Heart right ventricle (tissue), 16 donors: Measurements from ENCODE around the gene TNFSF4. TPM values are rescaled to one million over a fixed set of nuclear protein-coding genes. Genes with fewer than 3 reads are reported as not detected.

ENCODE experiments used
- ATAC-seq, 8 donors: fragments of 200-7000 bp; cut with Tn5 transposase; one replicate each; pipeline ENCODE4 v1.9.1; 2020; ENCODE audit warnings: mild to moderate bottlenecking in 8 of 8, moderate library complexity in 8 of 8, moderate number of reproducible peaks in 1 of 8
- DNase-seq, 2 donors: peaks; one replicate each; pipeline ENCODE4 v3.0.0-alpha.2; 2020
- H3K27ac ChIP-seq, 10 donors: fragments of 200-600 bp; sonication (generic) in 2 of 10; one replicate each; pipeline versions ENCODE4 v1.5.0 to v1.8.0; 2020 to 2022; ENCODE audit warnings: mild to moderate bottlenecking in 3 of 10
- H3K27me3 ChIP-seq, 7 donors: fragments of 200-600 bp; one replicate each; pipeline ENCODE4 v1.8.0; 2021 to 2022; ENCODE audit warnings: mild to moderate bottlenecking in 2 of 7
- H3K36me3 ChIP-seq, 9 donors: fragments of 200-600 bp; sonication (generic) in 1 of 9; one replicate each; pipeline versions ENCODE4 v1.5.0 to v1.8.0; 2020 to 2022; ENCODE audit warnings: mild to moderate bottlenecking in 2 of 9
- H3K4me1 ChIP-seq, 9 donors: fragments of 200-600 bp; sonication (generic) in 1 of 9; one replicate each; pipeline versions ENCODE4 v1.5.0 to v1.8.0; 2020 to 2022; ENCODE audit warnings: mild to moderate bottlenecking in 4 of 9
- H3K4me3 ChIP-seq, 10 donors: fragments of 200-600 bp; sonication (generic) in 2 of 10; one replicate each; pipeline versions ENCODE4 v1.5.0 to v1.8.0; 2020 to 2022; ENCODE audit warnings: mild to moderate bottlenecking in 7 of 10, moderate library complexity in 2 of 10
- H3K9me3 ChIP-seq, 11 donors: fragments of 200-600 bp in 10 of 11; sonication (generic) in 2 of 11; one replicate each; pipeline versions ENCODE4 v1.5.0 to v1.8.0; 2013 to 2022; ENCODE audit warnings: mild to moderate bottlenecking in 2 of 11, control low read depth in 1 of 11, moderate library complexity in 1 of 11
- CTCF ChIP-seq, 9 donors: fragments of 200-600 bp; sonication (generic) in 2 of 9; IDR thresholded peaks; one replicate each; pipeline versions ENCODE4 v1.5.0 to v1.8.0; 2021 to 2022; ENCODE audit warnings: antibody characterized with exemption in 9 of 9, mild to moderate bottlenecking in 5 of 9, moderate library complexity in 1 of 9
- WGBS, 2 donors: extraction: QIAGEN DNeasy Blood & Tissue Kit; methylation state at CpG; one replicate each; pipeline ENCODE4 v1.1.7; 2013; ENCODE audit warnings: inconsistent platforms in 1 of 2; 5-methylcytosine and 5-hydroxymethylcytosine counted together
- intact Hi-C, 10 donors: fragments of 100-400 bp; cut with DNase I; formaldehyde crosslinking; loops; one replicate each; pipeline versions ENCODE4 v1.11.1 to v1.14.2; 2022
- polyA plus RNA-seq, 2 donors: library from polyadenylated mRNA; stranded (reverse); fragments of 200-250 nt; gene quantifications; one replicate each; pipeline ENCODE4 v1.2.3, GENCODE V29; 2013
- total RNA-seq, 10 donors: library from RNA; stranded (reverse); fragmentation: NEBNext Ultra II Directional in 3 of 10; extraction: Animal tissue kit (Norgen Biotek cat#: 25700) in 3 of 10; gene quantifications; one replicate each; pipeline versions ENCODE4 v1.2.1 to v1.2.4, GENCODE V29; 2021 to 2023
- donor health status: Arrhythmogenic right ventricular cardiomyopathy.
- donor health status: ischemic (EF 13 %, LVEDD 7.1; RV severe dilation, severe dysfunction).
- donor health status: healthy with polysubstance abuse.
- donor health status: DM: no; HTN: yes; CAD: no.
- donor health status: DM: no; HTN: no; CAD: no.
- donor health status: ischemic (EF 25% LVEDD 6.9; RV normal size, moderate dysfunction).
- donor health status: ischemic (EF 25% LVEDD 5.7; RV mildly dilated, moderate dysfunction).
- donor health status: healthy.
- donor health status: DM: yes; HTN: yes; CAD: no.
- donor health status: Ischemic cardiomyopathy.
- donor health status: ischemic (EF 35%, LVEDD 5.7; RV mildly dilated, moderate dysfunction).
- donor health status: nonischemic (EF 11% LVEDD 7.7; RV severe dilation, severe dysfunction).
- donor health status: DM: yes; HTN: yes; CAD: no.
- donor health status: PGD.
- donor health status: ischemic (EF 29% LVEDD 5.4; RV normal size, mild dysfunction).
- donor health status: nonischemic (EF 23%, LVEDD 6.1; RV moderate dilation, normal function).

The TNFSF4 gene
- total and polyA plus RNA-seq, 12 donors = 0.26 to 1.5 (median 0.74) TPM

GRCh38 chr1:173171152-173171551, 36.0 kb downstream of the TNFSF4 start:
- Histone ChIP-seq H3K4me1 (no peaks in the 10 kb centered on the region), H3K9me3 (peaks cover 0 to 41% (median 5%) of the 10 kb centered on the region in 11 donors), H3K36me3 (no peaks in the 10 kb centered on the region), H3K27ac (no peak overlapping the region), H3K27me3 (no peaks in the 10 kb centered on the region), H3K4me3 (no peak overlapping the region)
- ATAC-seq (no peak), DNase-seq (no peak)
- no peak for TF ChIP-seq CTCF (IDR thresholded peaks at IDR 0.05)
- 84 to 88% methylated on average over 2 of the region's 2 CpGs for WGBS, 2 donors
- intact Hi-C loops = no loop called here

GRCh38 chr1:173168941-173169340, 38.2 kb downstream of the TNFSF4 start:
- DNase-seq = no peak
- 97 to 99% methylated on average over 2 of the region's 2 CpGs for WGBS, 2 donors

GRCh38 chr1:173164686-173165085, 42.4 kb downstream of the TNFSF4 start:
- WGBS, 2 donors = 65 to 78% methylated on average over 7 of the region's 7 CpGs
- H3K36me3 ChIP-seq = no peaks in the 10 kb centered on the region
- H3K27me3 ChIP-seq = no peaks in the 10 kb centered on the region
- peaks cover 0 to 5% (median 0%) of the 10 kb centered on the region in 11 donors for H3K9me3 ChIP-seq
- DNase-seq = no peak
- no peaks in the 10 kb centered on the region for H3K4me1 ChIP-seq
- H3K27ac ChIP-seq = no peak overlapping the region
- no peak overlapping the region for H3K4me3 ChIP-seq
- no peak for ATAC-seq
- intact Hi-C loops = no loop called here
- TF ChIP-seq CTCF (IDR thresholded peaks at IDR 0.05) = no peak

More at GRCh38 chr1:173168941-173169340, 38.2 kb downstream of the TNFSF4 start:
- TF ChIP-seq CTCF (IDR thresholded peaks at IDR 0.05) = no peak
- H3K9me3 ChIP-seq = peaks cover 0 to 36% (median 5%) of the 10 kb centered on the region in 11 donors
- H3K27me3 ChIP-seq = no peaks in the 10 kb centered on the region
- intact Hi-C loops = no loop called here
- no peaks in the 10 kb centered on the region for H3K36me3 ChIP-seq
- H3K27ac ChIP-seq = no peak overlapping the region
- no peaks in the 10 kb centered on the region for H3K4me1 ChIP-seq
- ATAC-seq = no peak
- no peak overlapping the region for H3K4me3 ChIP-seq

GRCh38 chr1:173164178-173164577, 43.0 kb downstream of the TNFSF4 start:
- DNase-seq (no peak), ATAC-seq (no peak)
- no peak overlapping the region for H3K27ac ChIP-seq
- WGBS, 2 donors = 91 to 94% methylated on average over 1 of the region's 1 CpG
- no peaks in the 10 kb centered on the region for H3K4me1 ChIP-seq
- intact Hi-C loops = no loop called here
- peaks cover 0 to 5% (median 0%) of the 10 kb centered on the region in 11 donors for H3K9me3 ChIP-seq
- H3K36me3 ChIP-seq = no peaks in the 10 kb centered on the region
- no peaks in the 10 kb centered on the region for H3K27me3 ChIP-seq
- TF ChIP-seq CTCF (IDR thresholded peaks at IDR 0.05) = no peak
- H3K4me3 ChIP-seq = no peak overlapping the region
